Type B pancreatic cell (in vitro differentiated cells): ENCODE results near the gene PNMA8A. TPM values are rescaled to one million over a fixed set of nuclear protein-coding genes. Genes with fewer than 3 reads are reported as not detected.

ENCODE experiments used
- DNase-seq: peaks from one replicate; pipeline ENCODE4 v3.0.0; 2021; ENCODE audit warnings: mixed read lengths; ENCODE audit not compliant: unreplicated experiment; ENCODE audit errors: extremely low spot score
- H3K27ac Mint-ChIP-seq: 2 replicates; pipeline ENCODE4 v1.8.0; 2021; ENCODE audit warnings: mild to moderate bottlenecking, mixed read lengths
- H3K27me3 Mint-ChIP-seq: 2 replicates; pipeline ENCODE4 v1.8.0; 2021; ENCODE audit warnings: mixed read lengths
- H3K36me3 Mint-ChIP-seq: 2 replicates; pipeline ENCODE4 v1.8.0; 2021; ENCODE audit warnings: mixed read lengths
- H3K4me1 Mint-ChIP-seq: one replicate; pipeline ENCODE4 v1.8.0; 2021; ENCODE audit warnings: mixed read lengths; ENCODE audit not compliant: unreplicated experiment
- H3K4me3 Mint-ChIP-seq: 2 replicates; pipeline ENCODE4 v1.8.0; 2021; ENCODE audit warnings: mild to moderate bottlenecking, mixed read lengths
- H3K9me3 Mint-ChIP-seq: 2 replicates; pipeline ENCODE4 v1.8.0; 2021; ENCODE audit warnings: mixed read lengths
- CTCF ChIP-seq: fragments of 200-600 bp; sonication (generic); conservative IDR thresholded peaks from 2 replicates; pipeline ENCODE4 v1.5.0; 2021; ENCODE audit warnings: antibody characterized with exemption, mild to moderate bottlenecking
- total RNA-seq: library from RNA; stranded (reverse); gene quantifications from 2 replicates; pipeline ENCODE4 v1.2.1, GENCODE V29; 2021; ENCODE audit warnings: low replicate concordance

PNMA8A gene
- total RNA-seq, 1 donor from 2014 or later = 21.9 TPM

GRCh38 chr19:46472592-46472991 lies 1.2 kb upstream of the PNMA8A start:
- peaks cover 2% of the 10 kb centered on the region for H3K36me3 Mint-ChIP-seq
- no peaks in the 10 kb centered on the region for H3K9me3 Mint-ChIP-seq
- no peaks in the 10 kb centered on the region for H3K27me3 Mint-ChIP-seq
- H3K4me3 Mint-ChIP-seq = peak overlapping the region; percentile 79
- H3K4me1 Mint-ChIP-seq = peaks cover 4% of the 10 kb centered on the region
- no peak overlapping the region for H3K27ac Mint-ChIP-seq
- DNase-seq = no peak
- no peak for TF ChIP-seq CTCF

- Mint-ChIP-seq H3K9me3 (no peaks in the 10 kb centered on the region), H3K27me3 (no peaks in the 10 kb centered on the region), H3K4me1 (peaks cover 4% of the 10 kb centered on the region), H3K27ac (no peak overlapping the region), H3K36me3 (peaks cover 6% of the 10 kb centered on the region), H3K4me3 (peak overlapping the region; percentile 79)
- TF ChIP-seq CTCF = no peak
- DNase-seq = no peak
These were observed 614 bp upstream of the PNMA8A start for GRCh38 chr19:46471811-46472543.

GRCh38 chr19:46470376-46470775 lies 987 bp downstream of the PNMA8A start:
- DNase-seq = no peak
- Mint-ChIP-seq H3K27ac (no peak overlapping the region), H3K36me3 (peaks cover 7% of the 10 kb centered on the region), H3K4me3 (no peak overlapping the region), H3K4me1 (peaks cover 4% of the 10 kb centered on the region), H3K9me3 (no peaks in the 10 kb centered on the region), H3K27me3 (no peaks in the 10 kb centered on the region)
- TF ChIP-seq CTCF = no peak

GRCh38 chr19:46469541-46470185 lies 1.7 kb downstream of the PNMA8A start:
- H3K27me3 Mint-ChIP-seq = no peaks in the 10 kb centered on the region
- H3K4me3 Mint-ChIP-seq = no peak overlapping the region
- DNase-seq = no peak
- no peak overlapping the region for H3K27ac Mint-ChIP-seq
- H3K36me3 Mint-ChIP-seq = peaks cover 11% of the 10 kb centered on the region
- no peaks in the 10 kb centered on the region for H3K9me3 Mint-ChIP-seq
- no peak for TF ChIP-seq CTCF
- H3K4me1 Mint-ChIP-seq = peaks cover 4% of the 10 kb centered on the region

GRCh38 chr19:46466536-46467196 lies 4.7 kb downstream of the PNMA8A start:
- H3K9me3 Mint-ChIP-seq = no peaks in the 10 kb centered on the region
- no peak overlapping the region for H3K4me3 Mint-ChIP-seq
- no peak for TF ChIP-seq CTCF
- H3K4me1 Mint-ChIP-seq = peaks cover 4% of the 10 kb centered on the region
- H3K27ac Mint-ChIP-seq = no peak overlapping the region
- peaks cover 11% of the 10 kb centered on the region for H3K36me3 Mint-ChIP-seq
- no peak for DNase-seq
- H3K27me3 Mint-ChIP-seq = no peaks in the 10 kb centered on the region
